ENCODE data around the gene DTWD2.
"Not testable (repeated sequence)": the region's sequence is repeated elsewhere in the genome, so short reads cannot be mapped to it uniquely, and the experiment has no call there.

- TF ChIP-seq CTCF, EP300, POLR2A, POLR2AphosphoS5 (IDR thresholded peaks at IDR 0.05): not testable (repeated sequence)
These were observed 38.0 kb downstream of the DTWD2 start for GRCh38 chr5:118950354-118950753.
